Measurements from ENCODE around the gene MAD2L2.

- TF ChIP-seq POLR2A (IDR thresholded peaks at IDR 0.05), result no peak
- no peak for TF ChIP-seq CTCF (IDR thresholded peaks at IDR 0.05)
- no peak for TF ChIP-seq POLR2AphosphoS5 (IDR thresholded peaks at IDR 0.05)
- no peak for TF ChIP-seq EP300 (IDR thresholded peaks at IDR 0.05)
These were observed 31.3 kb upstream of the MAD2L2 start for GRCh38 chr1:11712285-11712684.
